NCI-H146 treated with DMSO at 0.1 percent for 48 hours (cell line): ENCODE measurements around the gene STON1.
"Not testable (repeated sequence)": the region's sequence is repeated elsewhere in the genome, so short reads cannot be mapped to it uniquely, and the experiment has no call there.

ENCODE experiments used
- DNase-seq: peaks from one replicate; lab custom pipeline; 2025; ENCODE audit not compliant: unreplicated experiment; lab: John Stamatoyannopoulos, UW

STON1 gene

DNA sequence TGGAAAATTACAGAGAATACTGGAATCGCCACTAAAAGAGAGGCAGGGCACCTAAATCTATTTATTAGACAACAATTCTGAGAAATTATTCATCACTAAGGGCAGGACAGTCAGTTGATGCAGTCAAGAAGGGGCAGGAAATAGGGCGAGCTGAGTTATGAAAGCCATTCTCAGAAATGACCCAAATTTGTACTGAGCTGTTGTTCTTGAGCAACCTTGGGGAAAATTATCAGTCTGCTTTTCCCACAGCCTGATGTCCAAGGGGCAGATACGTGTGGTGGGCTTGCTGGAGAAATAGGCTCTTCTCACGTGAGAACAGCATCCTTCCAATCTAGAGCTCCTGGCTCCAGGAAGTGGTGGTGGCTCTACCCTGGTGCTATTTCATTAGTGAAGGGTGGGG, 38.6 kb downstream of the STON1 start:
- no peak for DNase-seq

DNA sequence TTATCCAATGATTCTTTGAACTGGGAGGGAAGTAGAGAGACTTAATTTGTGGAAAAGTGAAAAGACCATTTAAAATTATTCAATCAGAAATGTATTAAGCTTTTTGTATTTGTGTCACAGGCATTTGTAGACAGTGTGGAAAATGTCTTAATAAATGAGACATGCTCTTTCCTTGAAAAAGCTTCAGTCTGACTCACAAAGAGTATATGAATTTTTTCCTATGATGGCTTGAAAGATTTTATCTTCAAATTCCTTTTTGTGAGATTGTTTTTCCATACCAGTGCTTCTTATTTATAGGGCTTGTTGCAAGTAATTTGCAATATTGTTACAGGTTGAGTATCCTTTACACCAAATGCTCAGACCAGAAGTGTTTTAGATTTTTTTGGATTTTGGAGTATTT, 39.5 kb downstream of the STON1 start:
- DNase-seq, result no peak

DNA sequence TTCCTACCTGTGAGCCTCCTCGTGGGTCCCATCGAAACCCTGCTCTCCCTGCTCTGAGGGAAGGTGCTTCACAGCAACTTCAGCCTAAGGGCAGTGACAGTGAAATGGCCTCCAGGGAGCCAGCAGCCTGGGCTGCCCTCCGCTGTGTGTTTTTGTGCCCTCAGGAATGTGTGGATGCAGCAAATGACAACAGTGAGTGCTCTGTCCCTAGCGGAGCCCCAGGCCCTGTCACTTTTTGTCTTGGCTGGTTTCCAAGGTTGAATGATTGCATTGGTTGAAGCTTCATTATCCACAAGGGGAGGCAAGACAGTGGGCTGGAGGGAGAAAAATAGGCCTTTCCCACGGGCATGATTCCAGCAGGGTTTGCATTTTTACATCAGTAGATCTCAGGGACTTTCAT, 42.9 kb downstream of the STON1 start:
- peak; percentile 33 for DNase-seq

DNA sequence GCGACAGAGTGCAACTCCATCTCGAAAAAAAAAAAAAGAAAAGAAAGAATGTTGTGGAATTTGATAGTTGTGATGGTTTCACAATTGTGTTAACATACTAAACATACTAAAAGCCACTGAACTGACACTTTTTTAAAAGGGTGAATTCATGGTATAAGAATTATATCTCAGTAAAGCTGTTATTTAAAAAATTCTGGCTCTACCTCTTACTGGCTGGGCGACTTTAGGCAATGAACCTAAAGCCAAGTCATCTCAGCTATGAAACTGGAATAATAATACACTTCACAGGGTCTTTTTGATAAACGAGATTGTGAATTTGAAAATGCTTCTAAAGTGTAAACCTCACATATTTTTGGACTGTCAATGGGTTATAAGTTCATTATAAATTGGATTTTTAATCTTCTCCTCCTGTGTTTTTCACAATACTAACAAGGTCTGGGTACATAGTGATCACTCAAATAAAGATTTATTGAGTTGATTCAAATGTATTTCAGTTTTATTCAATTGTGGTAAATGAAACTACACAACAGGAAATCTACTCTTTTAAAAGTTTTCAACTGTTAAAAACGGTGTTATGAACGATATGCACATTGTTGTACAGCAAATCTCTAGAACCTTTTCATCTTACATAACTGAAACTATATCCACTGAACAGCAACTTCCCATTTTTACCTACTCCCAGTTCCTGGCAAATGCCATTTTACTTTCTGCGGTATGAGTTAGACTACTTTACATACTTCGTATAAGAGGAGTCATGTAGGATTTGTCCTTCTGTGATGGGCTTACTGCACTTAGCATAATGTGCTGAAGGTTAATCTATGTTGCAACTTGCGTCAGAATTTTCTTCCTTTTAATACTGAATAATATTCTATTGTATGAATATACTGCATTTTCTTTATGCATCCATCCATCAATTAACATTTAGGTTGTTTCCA, 44.7 kb downstream of the STON1 start:
- DNase-seq, result no peak

DNA sequence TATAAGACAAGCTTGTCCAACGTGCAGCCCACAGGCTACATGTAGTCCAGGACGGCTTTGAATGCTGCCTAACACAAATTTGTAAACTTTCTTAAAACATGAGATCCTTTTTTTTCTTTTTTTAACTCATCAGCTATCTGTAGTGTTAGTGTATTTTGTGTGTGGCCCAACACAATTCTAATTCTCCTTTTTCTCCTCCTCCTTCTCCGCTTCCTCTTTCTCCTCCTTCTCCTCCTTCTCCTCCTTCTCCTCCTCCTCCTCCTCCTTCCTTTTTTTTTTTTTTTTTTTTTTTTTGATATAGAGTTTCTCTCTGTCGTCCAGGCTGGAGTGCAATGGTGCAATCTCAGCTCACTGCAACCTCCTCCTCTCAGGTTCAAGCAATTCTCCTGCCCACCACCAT, 48.4 kb downstream of the STON1 start:
- no peak for DNase-seq

DNA sequence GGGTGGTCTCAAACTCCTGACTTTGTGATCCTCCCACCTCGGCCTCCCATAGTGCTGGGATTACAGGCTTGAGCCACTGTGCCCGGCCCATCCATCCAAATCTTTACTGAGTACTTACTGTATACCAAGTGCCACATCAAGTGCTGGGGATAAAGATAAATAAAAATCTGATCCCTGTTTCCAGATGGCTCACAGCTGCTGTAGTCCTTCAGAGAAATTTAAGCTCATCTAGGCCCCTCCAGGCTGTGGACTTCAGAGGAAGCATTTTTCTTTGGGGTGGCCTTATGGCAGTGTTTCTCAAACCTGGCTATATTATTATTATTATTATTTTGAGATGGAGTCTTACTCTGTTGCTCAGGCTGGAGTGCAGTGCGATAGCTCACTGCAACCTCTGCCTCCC, 54.0 kb downstream of the STON1 start:
- DNase-seq, result no peak

DNA sequence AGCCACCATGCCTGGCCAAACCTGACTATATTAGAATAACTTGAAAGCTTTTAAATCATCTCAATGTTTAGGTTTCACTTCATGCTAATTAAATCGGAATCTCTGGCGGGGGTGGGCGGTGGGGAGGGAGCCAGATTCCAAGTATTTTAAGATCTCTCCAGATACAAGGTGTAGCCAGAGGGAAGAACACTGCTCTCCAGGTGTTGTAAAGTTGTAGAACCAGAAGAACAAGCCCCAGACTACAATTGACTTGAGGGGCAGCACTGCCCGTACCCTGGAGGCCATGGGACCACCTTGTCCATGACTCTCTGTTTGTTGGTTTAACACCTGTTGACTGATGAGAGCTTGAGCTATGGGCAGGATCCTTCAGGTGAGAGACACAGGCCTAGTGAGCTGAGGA, 54.6 kb downstream of the STON1 start:
- no peak for DNase-seq

DNA sequence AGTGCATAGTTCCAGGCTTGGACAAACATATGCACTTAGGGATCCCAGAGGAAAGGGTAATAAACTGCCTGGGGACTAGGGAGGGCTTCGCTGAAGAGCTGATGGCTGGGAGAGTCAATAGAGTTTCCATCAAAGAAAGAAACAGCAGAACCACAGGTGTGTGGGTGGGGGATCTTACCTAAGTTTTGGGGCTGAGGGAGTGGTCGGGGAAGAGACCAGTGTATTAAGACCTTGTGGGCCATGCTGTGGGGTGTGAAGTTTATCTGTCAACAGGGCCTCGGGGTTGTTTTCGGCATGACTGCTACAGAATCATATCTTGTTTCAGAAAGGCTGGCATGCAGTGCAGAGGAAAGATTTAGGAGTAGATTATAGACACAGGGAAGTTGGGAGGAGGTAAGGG, 56.5 kb downstream of the STON1 start:
- DNase-seq, result no peak

DNA sequence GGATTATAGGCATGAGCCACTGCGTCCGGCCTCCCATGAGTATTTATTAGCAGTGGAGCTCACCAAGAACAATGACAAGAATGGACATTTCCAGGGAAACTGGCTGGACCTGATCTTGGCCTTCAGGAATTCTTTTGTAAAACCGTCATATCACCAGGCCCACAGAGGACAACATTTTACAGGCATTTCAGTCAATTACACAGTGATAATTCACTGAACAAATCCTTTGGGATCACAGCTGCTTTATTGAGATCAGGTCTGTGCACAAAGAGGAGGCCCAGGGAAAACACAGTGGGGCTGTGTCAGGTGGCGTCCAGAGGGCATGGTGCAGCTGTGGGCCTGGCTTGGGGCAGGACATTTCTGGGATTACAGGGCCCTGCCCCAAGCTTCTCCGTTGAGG, 57.6 kb downstream of the STON1 start:
- no peak for DNase-seq

DNA sequence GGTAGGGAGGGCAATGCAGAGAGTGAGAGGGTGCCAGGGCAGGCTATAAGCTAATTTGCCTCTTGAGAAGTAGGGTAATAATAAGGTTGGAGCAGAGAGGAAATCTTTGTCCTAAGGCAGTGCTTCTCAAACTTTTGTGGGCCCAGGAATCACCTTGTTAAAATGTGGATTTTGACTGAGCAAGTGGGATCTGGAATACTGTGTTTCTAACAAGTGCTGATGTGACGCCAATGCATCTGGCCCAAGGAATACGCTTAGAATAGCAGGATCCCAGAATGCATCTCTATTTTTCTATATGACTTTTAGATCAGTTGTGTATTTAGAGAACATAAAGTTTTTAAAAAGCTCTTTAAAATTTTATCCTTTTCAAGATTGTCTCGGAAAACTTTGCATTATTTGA, 58.0 kb downstream of the STON1 start:
- no peak for DNase-seq

DNA sequence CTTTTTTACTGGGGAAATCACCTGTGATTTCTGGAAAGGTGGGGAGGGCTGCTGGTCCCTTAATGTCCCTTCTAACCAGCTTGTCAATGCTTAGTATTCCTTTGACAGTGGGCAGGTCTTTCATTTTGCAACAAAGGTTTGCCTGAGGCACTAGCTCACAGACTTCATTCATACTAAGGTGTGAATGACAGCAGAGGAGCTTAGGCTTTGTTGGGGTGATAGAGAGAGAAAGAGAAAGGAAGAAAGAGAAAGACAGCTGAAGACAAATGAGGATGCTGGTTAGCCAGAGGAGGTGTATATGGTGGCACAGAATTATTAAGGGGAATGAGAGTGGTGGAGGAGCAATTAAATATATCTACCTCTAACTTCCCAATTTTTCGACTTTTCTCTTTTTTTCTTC, 58.8 kb downstream of the STON1 start:
- DNase-seq, result no peak

DNA sequence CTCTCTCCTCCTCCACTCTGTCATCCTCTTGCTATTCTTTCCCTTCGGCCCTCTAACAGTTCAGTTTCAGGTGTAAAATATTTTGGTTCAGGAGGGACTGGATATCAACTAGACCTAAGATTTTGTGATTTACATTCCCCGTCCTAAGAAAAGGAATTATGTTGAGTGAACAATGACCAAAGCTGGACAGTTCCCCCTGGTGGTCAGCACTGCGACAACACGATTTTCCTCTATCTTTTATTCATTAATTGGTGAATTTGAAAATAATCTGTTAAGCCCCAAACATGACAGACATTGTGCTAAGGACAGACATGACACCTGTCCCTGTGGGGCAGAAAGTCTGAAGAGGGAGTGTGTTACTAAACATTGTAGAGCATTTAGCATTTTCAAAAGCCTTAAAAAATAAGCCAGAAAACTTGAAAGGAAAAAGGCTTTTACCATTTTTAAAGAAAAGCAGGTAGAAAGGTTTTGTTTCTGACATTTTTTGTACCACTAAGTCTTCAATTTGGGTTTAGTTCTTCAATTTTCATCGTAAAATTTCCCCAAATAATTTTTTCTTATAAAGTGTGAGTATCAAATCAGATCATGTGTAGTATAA, 59.3 kb downstream of the STON1 start:
- DNase-seq, result peak; percentile 15

DNA sequence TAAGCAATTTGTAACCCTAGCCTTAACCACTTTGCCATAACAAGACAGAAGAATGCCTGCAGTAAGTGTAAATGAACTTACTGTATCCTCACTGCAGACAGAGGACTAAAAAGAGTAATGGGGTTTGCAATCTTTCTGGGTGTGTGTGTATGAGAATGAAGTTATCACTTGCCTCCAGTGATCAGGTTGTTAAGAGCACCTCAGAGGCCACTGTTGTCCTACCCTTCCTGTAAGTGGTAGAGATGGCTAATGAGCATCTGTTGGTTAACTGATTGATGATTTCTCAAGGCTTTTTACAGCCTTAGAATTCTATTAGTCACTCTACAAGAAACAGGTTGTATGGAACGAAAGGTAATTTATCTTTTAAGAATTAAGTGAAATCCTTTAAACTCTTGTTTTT, 60.1 kb downstream of the STON1 start:
- DNase-seq, result no peak

DNA sequence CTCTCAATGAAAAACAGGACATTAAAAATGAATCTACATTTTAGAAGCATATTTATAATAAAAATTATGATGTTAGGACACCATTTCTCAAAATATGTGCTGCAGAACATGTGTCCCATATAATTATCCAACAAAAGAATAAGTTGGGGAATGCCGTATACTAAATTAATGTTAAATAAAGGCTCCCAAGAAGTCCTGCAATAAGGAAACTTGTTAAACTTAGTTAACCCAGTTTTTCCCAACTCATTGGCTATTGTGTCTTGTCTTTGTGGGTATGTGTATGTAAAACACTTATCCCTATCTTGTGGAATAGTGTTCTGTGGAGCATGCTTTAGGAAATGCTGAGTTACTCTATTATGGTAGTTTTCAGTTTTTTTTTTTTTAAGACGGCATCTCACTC, 62.1 kb downstream of the STON1 start:
- DNase-seq, result no peak

DNA sequence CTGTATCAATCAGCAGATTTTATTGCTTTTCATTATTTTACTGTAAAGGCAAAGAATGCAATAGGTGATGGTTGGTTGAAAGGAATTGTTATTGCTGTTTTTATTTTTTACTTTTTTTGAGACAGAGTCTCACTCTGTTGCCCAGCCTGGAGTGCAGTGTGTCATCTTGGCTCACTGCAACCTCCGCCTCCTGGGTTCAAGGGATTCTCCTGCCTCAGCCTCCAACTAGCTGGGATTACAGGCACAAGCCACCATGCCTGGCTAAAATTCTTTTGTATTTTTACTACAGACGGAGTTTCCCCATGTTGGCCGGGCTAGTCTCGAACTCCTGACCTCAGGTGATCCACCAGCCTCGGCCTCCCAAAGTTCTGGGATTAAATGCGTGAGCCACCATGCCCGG, 66.8 kb downstream of the STON1 start:
- not testable (repeated sequence) for DNase-seq

DNA sequence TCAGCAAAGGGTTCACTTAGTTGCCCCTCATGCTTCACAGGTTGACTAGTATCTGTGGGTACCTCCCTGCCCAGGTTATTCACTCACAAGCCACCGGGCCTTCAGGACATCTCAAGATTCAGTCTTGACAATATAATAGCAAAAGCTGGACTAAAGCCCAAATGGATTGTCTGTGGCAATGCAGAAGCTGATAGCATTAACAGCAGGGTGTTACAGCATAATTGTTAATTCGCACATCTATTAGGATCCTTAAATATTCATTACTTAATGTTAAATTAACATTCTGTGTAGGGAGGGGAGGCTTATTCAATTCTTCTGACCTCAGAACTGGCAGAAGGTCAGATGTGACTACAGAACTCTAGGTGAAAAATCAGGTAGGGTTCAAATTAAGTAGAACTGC, 67.5 kb downstream of the STON1 start:
- DNase-seq, result no peak

DNA sequence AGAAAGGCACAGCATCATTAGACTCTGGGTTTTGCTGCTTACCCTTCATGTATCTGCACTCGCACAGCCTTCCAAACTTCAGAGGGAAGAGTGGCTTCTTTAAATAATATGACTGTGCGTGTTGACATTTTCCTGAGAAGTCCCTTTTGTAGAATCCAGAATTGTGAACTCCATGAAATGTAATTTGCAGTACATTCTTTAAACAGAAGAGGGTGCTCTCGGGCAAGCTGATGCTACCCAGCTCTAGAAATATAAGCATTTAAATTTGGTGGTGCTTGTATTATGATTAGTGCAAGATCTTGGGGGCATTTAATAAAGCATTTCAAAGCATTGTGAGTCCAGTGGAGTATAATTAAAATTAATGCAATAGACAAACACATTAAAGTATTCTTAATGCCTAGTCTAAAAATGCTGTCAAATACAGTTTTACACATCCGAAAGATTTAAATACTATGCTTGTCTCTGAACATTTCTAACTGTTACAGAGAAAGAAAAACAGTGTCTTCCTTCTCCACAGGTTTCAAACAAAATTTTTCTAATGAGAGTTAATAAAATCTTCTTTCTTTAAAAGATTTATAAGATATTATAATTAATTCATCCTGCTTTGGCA, 70.4 kb downstream of the STON1 start:
- no peak for DNase-seq

DNA sequence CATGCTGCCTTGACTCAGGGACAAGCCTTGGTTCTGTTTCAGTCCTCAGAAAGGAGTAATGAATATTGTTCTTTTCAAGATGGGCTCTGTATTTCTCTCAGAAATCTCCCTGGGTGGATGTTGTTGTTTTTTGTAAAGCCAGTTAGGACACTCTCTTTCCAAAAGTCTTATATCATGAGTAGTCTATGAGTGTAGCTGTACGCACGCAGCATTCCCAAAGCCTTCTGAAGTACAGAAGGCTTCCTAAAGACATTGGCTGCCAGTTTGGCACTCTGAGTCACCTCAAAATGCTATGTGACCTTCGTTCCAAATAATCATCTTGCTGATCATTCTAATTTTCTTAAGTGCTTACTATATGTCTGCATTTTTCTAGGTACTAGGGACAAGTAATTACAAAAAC, 71.0 kb downstream of the STON1 start:
- DNase-seq, result no peak

DNA sequence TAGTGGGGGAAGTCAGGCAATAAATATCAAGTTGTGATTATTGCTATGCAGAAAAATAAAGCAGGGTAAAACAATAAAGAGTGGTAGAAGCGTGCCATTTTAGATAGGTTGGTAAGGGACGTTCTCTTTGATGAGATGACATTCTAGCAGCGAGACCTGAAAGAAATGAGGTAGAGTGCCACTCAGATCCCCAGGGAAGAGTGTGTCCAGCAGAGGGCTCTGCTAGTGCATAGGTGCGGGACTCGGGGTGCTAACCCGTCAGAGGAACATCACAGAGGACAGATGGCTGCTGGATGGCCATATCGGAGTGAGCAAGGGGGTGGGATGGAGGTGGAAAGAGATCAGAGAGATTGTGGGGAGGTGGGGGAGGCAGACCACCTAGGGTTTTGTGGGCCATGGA, 71.4 kb downstream of the STON1 start:
- no peak for DNase-seq

DNA sequence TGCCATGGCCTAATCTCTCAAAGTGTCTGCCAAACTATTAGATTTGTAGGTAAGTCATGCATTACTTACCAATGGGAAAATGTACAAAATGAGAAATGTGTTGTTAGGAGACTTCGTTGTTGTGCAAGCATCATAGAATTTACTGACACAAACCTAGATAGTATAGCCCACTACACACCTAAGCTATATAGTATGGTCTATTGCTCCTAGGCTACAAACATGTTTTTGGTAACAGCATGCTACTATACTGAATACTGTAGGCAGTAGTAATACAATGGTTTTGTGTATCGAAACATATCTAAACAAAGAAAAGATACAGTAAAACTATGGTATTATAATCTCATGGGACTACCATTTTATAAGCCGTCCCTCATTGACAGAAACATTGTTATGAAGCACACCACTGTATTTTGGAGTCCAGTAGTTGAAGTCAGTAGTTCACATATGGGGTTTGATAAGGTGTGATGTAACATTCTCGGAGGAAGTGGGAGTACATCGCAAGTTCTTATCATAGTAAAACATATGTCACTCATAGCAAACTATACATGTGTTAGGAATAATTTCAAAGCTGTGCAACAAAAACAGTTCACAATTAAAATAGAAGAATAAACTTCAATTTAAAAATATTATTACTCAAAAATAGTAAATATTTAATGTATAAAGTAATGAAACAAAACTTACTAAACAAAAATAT, 75.7 kb downstream of the STON1 start:
- no peak for DNase-seq

DNA sequence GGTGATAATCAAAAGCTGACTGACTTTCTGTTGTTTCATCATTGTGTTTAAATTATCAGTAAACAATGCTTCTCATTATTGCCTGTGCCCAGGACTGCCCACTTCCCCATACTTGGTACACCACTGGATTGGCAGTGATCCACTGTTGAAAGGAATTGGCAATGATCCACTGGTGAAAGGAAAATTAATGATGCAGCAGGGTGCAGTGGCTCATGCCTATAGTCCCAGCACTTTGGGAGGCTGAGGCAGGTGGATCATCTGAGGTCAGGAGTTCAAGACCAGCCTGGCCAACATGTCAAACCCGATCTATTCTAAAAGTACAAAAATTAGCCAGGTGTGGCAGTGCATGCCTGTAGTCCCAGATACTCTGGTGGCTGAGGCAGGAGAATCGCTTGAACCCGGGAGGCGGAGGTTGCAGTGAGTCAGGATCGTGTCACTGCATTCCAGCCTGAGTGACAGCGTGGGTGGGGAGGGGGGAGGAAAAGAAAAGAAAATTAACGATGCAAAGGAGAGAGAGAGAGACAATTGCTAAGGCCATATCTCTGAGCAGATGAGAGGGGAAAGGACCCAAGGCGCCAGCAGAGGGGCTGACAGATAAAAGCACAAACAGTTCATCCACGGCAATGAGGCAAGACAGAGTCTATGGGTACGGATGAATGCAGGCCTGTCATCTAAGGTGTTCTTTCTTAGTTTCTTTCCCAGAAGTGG, 77.5 kb downstream of the STON1 start:
- DNase-seq, result no peak
